Measurements from ENCODE around the gene HS6ST2.
"Not testable (repeated sequence)": the region's sequence is repeated elsewhere in the genome, so short reads cannot be mapped to it uniquely, and the experiment has no call there.

The HS6ST2 gene

GRCh38 chrX:132958091-132958703, at the start of gene HS6ST2:
Gene HS6ST2 (minus strand): TSS chrX:132958629.
- DNase-seq (ENCODE audit: low read depth): no peak

- DNase-seq (ENCODE audit: low read depth): no peak
Measured at GRCh38 chrX:133007458-133007857, 49.0 kb upstream of the HS6ST2 start.

- no peak for DNase-seq (ENCODE audit: low read depth)
Measured at GRCh38 chrX:133005616-133006015, 47.2 kb upstream of the HS6ST2 start.

- DNase-seq (ENCODE audit: low read depth): no peak
Measured at GRCh38 chrX:133005042-133005441, 46.6 kb upstream of the HS6ST2 start.

GRCh38 chrX:132999209-132999608, 40.8 kb upstream of the HS6ST2 start:
- no peak for DNase-seq (ENCODE audit: low read depth)

GRCh38 chrX:132990835-132991234, 32.4 kb upstream of the HS6ST2 start:
- DNase-seq (ENCODE audit: low read depth): no peak

GRCh38 chrX:132986556-132986955, 28.1 kb upstream of the HS6ST2 start:
- no peak for DNase-seq (ENCODE audit: low read depth)

GRCh38 chrX:132984058-132984650, 25.7 kb upstream of the HS6ST2 start:
- no peak for DNase-seq (ENCODE audit: low read depth)

- DNase-seq (ENCODE audit: low read depth): no peak
Measured at GRCh38 chrX:132983496-132983895, 25.1 kb upstream of the HS6ST2 start.

GRCh38 chrX:132980035-132980434, 21.6 kb upstream of the HS6ST2 start:
- DNase-seq (ENCODE audit: low read depth): not testable (repeated sequence)

GRCh38 chrX:132968296-132968949, 10.0 kb upstream of the HS6ST2 start:
- no peak for DNase-seq (ENCODE audit: low read depth)

GRCh38 chrX:132967049-132967448, 8.6 kb upstream of the HS6ST2 start:
- DNase-seq (ENCODE audit: low read depth): no peak

GRCh38 chrX:132965461-132965860, 7.0 kb upstream of the HS6ST2 start:
- no peak for DNase-seq (ENCODE audit: low read depth)

- DNase-seq (ENCODE audit: low read depth): no peak
Measured at GRCh38 chrX:132961511-132961910, 3.1 kb upstream of the HS6ST2 start.

GRCh38 chrX:132957211-132958090, 978 bp downstream of the HS6ST2 start:
- no peak for DNase-seq (ENCODE audit: low read depth)

- no peak for DNase-seq (ENCODE audit: low read depth)
Measured at GRCh38 chrX:132956421-132957210, 1.8 kb downstream of the HS6ST2 start.

- DNase-seq (ENCODE audit: low read depth): no peak
Measured at GRCh38 chrX:132955690-132956089, 2.7 kb downstream of the HS6ST2 start.

GRCh38 chrX:132954323-132954722, 4.1 kb downstream of the HS6ST2 start:
- DNase-seq (ENCODE audit: low read depth): no peak

GRCh38 chrX:132953354-132953753, 5.1 kb downstream of the HS6ST2 start:
- no peak for DNase-seq (ENCODE audit: low read depth)

GRCh38 chrX:132948648-132949260, 9.7 kb downstream of the HS6ST2 start:
- DNase-seq (ENCODE audit: low read depth): no peak

- DNase-seq (ENCODE audit: low read depth): not testable (repeated sequence)
Measured at GRCh38 chrX:132945055-132945599, 13.3 kb downstream of the HS6ST2 start.

Data from stimulated activated CD8-positive, alpha-beta memory T cell treated with anti-CD3 and anti-CD28 coated beads, Interleukin-7, amount 100 ng/mL, for 24 hours (primary cell).